HG02943 (cell line): ENCODE measurements around the gene MEIS2.

Experiments
- ATAC-seq: cut with Tn5 transposase; IDR thresholded peaks from one replicate; pipeline ENCODE4 v1.9.1; 2021; ENCODE audit warnings: mild to moderate bottlenecking, low read depth, moderate library complexity; ENCODE audit not compliant: unreplicated experiment

Gene MEIS2

GRCh38 chr15:36850864-36851263, 249.5 kb downstream of the MEIS2 start:
- ATAC-seq = no peak

DNA sequence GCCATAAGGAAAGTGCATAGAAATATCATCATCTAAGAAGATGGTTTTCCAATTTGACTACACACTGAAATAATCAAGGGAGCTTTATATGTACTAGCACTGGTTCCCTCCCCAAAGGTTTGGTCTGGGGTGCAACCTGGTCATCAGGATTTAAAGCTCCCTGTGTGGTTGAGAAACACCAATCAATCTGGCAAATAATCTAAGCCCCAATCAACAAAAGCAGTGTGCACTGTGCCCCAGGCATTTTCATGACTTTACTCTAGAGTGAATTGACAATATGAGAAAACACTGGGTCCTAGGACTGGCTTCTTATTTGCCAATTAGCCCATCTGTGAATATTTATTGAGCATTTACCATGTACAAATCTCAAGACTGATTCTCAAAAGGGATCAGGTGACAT, 255.1 kb downstream of the MEIS2 start:
- ATAC-seq = no peak

DNA sequence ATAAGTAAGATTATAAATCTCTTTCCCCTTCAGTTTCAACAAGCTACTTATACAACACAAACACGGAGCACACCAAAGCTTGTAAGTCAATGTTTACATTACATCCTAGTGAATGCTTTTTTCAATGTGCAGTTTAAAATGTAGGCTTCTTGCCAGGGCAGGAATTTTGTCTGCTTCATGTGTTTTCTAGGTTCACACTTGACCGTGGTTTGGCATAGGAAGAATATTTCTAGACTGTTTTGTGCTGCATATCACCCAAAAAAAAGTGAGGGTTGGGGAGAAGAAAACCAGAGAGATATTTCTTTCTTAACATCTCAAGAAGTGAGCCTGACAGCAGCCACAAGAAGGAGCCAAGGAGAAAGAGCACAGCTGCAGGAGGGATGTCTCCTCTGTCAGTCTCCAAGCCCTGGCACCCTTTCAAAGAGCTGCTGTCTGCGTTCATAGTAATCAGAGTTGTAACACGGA, 255.8 kb downstream of the MEIS2 start:
- no peak for ATAC-seq

- ATAC-seq = no peak
Measured at GRCh38 chr15:36843822-36844221, 256.5 kb downstream of the MEIS2 start.

DNA sequence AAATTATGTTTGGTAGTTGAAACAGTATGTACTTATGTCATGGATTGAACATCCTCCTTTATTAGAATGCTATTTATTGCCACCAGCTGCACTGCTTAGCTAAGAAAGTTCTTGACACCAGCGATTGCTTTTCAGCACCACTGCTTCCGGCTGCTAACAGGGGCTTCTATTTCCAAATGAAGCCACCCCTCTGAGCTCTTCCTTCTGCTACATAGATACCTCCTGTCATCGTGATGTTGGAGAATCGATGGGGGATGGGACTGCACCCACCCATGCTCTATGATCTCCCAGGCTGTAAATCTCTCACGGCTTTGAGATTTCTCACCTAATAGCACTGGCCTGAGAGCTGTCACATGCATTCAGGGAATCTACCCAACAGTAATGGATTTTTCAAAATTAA, 259.2 kb downstream of the MEIS2 start:
- no peak for ATAC-seq
